HG03575 (cell line): Measurements from ENCODE around the gene DKC1.
A peak's percentile ranks its signal among the peaks of the same experiment; 100 is the strongest.

Experiments
- ATAC-seq: cut with Tn5 transposase; IDR thresholded peaks from one replicate; pipeline ENCODE4 v1.9.1; 2021; ENCODE audit not compliant: unreplicated experiment, insufficient number of reproducible peaks, low FRiP score; ENCODE audit errors: extremely low read depth

DKC1 gene

GRCh38 chrX:154762537-154763296 is at the start of gene DKC1:
Gene DKC1 (plus strand): TSS chrX:154762864. CDS start chrX:154762966, 102 bp downstream.
- peak; percentile 58 for ATAC-seq

GRCh38 chrX:154714925-154715324 is 47.7 kb upstream of the DKC1 start:
- no peak for ATAC-seq

- no peak for ATAC-seq
These were observed 46.8 kb upstream of the DKC1 start for GRCh38 chrX:154715825-154716224.

GRCh38 chrX:154717824-154718223 is 44.8 kb upstream of the DKC1 start:
- no peak for ATAC-seq

GRCh38 chrX:154718616-154719015 is 44.0 kb upstream of the DKC1 start:
- ATAC-seq, result no peak

- ATAC-seq, result no peak
These were observed 43.5 kb upstream of the DKC1 start for GRCh38 chrX:154719132-154719675.

GRCh38 chrX:154720067-154720466 is 42.6 kb upstream of the DKC1 start:
- no peak for ATAC-seq

- ATAC-seq, result no peak
These were observed 41.5 kb upstream of the DKC1 start for GRCh38 chrX:154721155-154721554.

- no peak for ATAC-seq
These were observed 37.5 kb upstream of the DKC1 start for GRCh38 chrX:154724993-154725756.

GRCh38 chrX:154727418-154727817 is 35.2 kb upstream of the DKC1 start:
- ATAC-seq, result no peak

- ATAC-seq, result no peak
These were observed 34.8 kb upstream of the DKC1 start for GRCh38 chrX:154727871-154728270.

- no peak for ATAC-seq
These were observed 34.1 kb upstream of the DKC1 start for GRCh38 chrX:154728431-154729190.

- ATAC-seq, result no peak
These were observed 33.2 kb upstream of the DKC1 start for GRCh38 chrX:154729439-154729838.

- no peak for ATAC-seq
These were observed 32.3 kb upstream of the DKC1 start for GRCh38 chrX:154730253-154730891.

- no peak for ATAC-seq
These were observed 31.5 kb upstream of the DKC1 start for GRCh38 chrX:154731184-154731583.

- no peak for ATAC-seq
These were observed 30.8 kb upstream of the DKC1 start for GRCh38 chrX:154731881-154732280.

GRCh38 chrX:154732421-154733065 is 30.1 kb upstream of the DKC1 start:
- ATAC-seq, result no peak

GRCh38 chrX:154733066-154733425 is 29.6 kb upstream of the DKC1 start:
- ATAC-seq, result no peak
